Fibroblast of skin of left quadriceps (primary cell): Measurements from ENCODE around the gene RNF44.
A peak's percentile ranks its signal among the peaks of the same experiment; 100 is the strongest.
"Not testable (repeated sequence)": the region's sequence is repeated elsewhere in the genome, so short reads cannot be mapped to it uniquely, and the experiment has no call there.

Source experiments
- DNase-seq, 2 experiments: peaks; one replicate each; pipeline ENCODE4 v3.0.0-alpha.2; 2013; ENCODE audit warnings: low read depth in 2 of 2

RNF44 gene

DNA sequence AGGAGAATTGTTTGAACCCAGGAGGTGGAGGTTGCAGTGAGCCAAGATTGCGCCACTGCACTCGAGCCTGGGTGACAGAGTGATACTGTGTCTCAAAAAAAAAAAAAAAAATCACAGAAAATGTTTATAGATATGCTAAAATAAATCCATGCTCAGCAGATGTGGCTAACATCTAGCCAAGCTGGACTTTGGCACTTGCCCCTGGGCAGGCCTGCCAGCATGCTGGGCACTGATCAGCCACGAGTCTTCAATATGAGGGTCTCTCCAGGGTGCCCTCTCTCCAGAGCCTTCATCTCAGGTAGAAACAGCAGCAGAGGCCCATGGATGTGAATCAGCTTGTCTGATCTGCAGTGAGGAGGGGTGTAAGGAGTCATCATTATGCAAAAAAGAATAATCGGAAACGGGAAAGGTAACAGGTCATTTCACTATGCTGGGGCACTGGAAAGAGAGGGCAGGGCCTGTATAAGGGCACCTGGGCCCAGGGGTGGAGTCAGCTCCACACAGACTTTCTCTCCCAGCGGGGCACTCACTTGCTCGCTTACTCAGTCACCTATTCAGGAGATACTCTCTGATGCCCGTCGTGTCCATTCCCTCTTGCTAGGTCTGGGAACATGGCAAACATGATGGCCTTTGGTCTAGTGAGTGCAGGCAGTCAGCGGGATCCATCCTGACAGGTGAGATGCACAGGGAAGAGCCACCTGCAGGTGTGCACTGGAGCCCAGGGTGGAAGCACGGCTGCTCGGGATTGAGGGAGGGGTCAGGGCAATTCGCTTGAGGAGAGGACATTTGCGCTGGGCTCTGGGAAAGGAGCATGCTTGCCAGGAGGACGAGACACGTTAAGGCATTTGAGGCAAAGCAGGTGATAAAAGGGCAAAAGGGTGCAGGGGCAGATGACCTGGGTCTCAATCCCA lies 17.1 kb downstream of the RNF44 start:
- DNase-seq, result no peak

GRCh38 chr5:176517053-176517661 lies 20.0 kb downstream of the RNF44 start:
- DNase-seq, result no peak

GRCh38 chr5:176515396-176515795 lies 21.8 kb downstream of the RNF44 start:
- DNase-seq, result no peak

DNA sequence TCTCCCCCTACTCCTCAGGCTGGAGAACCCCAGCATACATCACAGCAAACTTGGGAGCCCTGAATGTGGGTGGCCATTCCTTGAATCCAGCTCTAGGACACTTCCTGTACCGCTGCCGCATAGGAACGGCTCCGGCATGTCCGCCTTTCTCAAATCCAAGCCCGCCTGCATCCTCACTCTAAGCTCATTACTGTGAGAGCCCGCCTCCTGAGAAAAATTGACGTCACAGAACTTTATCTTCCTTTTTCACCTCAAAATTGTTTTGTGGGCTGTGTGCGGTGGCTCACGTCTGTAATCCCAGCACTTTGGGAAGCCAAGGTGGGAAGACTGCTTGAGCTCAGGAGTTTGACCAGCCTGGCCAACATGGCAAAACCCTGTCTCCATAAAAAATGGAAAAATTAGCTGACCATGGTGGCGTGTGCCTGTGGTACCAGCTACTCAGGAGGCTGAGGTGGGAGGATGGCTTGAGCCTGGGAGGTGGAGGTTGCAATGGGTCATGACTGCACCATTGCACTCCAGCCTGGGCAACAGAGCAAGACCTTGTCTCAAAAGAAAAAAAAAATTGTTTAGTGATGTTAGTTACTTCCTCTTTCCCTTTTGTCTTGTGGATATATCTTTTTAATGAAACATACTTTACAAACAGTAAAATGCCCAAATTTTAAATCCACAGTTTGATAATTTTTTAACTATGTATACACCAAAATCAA lies 22.8 kb downstream of the RNF44 start:
- DNase-seq, result no peak

- no peak for DNase-seq
Observed at GRCh38 chr5:176513788-176514187, 23.4 kb downstream of the RNF44 start.

GRCh38 chr5:176508603-176509002 lies 28.6 kb downstream of the RNF44 start:
- no peak for DNase-seq

DNA sequence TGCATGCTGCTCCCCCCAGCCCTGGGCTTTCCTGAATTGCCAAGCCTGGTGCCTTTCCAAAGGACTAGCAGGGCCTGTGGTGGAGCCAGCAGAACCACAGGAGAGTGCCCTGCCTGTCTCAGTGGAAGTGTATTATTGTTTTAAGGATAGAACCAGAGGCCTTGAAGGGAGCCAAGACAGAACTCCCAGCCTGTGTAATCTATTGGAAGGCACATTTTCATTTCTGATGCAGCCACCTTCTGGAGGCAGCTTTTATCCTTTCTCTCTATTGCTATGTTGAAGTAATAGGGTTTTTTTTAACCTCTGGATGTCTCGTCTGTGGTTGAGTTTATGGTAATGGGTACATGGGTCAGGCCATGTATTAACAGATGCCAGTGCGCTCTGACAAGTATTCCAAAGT lies 29.3 kb downstream of the RNF44 start:
- no peak for DNase-seq

DNA sequence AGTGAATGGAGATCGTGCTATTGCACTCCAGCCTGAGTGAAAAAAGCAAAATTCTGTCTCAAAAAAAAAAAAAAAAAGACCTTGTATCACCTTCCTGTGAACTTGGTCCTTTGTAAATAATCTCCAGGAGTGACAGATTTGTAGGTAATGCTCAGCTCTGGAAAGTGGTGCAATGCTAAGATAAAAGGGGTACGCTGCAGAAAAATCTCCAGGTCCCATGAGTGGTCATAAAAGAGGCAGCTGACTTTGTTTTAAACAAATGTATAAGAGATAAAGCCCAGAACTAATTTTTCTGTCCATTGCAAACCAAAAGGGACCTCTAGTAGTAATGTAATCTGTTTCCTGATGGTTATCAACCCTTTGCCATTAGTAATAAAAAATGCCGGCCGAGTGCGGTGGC lies 33.7 kb downstream of the RNF44 start:
- DNase-seq, result no peak

GRCh38 chr5:176501333-176501732 lies 35.9 kb downstream of the RNF44 start:
- peak; percentile 68 to 69 for DNase-seq

DNA sequence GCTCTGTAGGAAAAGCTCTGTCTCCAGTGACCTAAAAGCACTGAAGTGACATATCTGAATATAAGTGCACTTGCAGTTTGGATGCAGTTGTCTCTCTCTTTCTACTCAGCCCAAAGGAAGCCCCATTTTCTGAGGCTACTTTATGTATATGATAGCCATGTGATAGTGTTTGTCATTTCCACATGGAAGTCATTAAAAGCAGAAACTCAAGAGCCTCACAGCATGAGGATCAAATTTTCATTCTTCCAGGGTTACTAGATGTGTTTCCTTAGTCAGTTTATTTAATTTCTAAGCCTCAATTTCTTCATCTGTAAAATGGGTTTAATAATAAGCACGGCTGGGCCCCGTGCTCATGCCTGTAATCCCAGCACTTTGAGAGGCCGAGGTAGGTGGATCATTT lies 36.7 kb downstream of the RNF44 start:
- DNase-seq, result peak; percentile 6 to 13

GRCh38 chr5:176499273-176499672 lies 37.9 kb downstream of the RNF44 start:
- no peak for DNase-seq

DNA sequence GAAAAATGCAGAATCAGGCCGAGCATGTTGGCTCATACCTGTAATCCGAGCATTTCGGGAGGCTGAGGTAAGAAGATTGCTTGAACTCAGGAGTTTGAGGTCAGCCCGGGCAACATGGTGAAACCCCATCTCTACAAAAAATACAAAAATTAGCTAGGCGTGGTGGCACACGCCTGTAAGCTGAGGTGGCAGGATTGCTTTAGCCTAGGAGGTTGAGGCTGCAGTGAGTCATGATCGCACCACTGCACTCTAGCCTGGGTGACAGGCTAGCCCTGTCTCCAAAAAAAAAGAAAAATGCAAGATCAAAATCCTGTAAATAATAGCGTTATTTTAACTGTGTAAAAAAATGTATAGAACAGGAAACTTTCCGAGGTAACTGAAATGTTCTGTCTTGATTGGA lies 39.4 kb downstream of the RNF44 start:
- DNase-seq, result no peak

DNA sequence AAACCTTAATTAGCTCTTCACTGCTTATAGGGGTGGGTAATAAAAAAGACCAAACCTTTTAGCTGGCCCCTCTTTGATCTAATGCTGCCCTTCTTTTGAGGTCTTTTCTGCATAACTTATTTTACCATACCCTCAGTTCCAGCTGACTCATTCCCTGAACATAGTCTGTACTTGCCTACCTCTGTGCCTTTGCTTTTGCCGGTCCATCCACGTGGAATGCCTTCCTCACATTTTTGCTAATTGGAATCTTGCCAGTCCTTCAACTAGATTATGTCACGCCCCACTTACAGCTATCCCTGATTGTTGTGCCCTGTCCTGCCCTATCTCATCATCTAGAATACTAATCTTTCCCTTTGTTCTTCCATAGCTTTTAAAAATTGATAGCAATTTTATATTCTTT lies 44.8 kb downstream of the RNF44 start:
- peak in 1 of 2 experiments; percentile 3 for DNase-seq

DNA sequence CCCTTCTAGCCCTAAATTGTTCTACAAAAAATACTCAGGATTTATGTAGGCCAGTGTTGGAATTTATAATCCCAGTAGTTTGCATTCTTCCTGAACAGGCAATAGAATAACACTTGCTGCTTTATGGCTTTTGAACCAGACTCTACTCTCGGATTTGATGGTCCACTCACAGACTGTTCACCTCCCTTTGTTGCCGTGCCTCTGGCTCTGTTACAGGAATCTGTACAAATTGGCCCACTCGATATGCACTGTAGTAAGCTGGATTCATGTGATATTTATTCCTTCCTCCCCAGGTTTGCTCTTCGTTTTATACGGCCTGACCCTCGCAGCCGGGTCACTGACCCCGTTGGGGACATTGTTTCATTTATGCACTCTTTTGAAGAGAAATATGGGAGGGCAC lies 45.3 kb downstream of the RNF44 start:
- no peak for DNase-seq

DNA sequence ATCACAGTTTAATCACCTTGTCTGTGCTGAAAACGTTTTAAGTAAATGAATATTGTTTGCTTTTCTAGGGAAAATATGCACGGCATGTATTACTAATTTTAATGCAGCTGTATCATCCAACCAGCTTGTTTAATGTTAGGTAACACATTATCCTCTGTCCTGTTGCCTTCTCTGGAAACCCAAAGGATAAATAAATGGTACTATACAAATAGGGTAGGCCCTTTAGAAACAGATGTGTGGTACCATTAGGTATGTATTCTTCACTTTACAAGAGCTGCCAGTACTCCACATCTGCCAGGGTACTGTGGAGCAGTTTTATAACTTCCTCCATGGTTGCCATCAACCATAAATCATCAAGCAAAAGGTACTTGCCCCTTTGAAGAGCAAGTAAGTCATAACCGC lies 46.1 kb downstream of the RNF44 start:
- DNase-seq, result no peak

DNA sequence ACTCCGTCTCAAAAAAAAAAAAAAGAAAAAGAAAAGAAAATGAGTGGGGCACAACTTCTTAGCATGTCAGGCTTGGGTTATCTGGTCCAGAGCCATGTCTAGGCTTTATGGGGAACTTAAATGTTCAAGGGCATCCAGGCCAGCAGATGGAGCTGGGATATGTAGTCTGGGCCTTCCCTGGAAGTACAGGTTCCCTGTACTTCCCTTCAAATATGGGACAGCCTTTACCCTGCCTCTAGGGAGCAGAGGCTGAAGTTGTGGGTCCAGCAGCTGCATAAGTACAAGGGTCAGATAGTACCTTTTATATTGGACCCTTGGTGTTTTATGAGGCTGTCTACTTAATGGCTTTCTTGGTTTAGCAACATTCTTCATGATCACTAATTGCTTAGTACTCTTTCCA lies 46.9 kb downstream of the RNF44 start:
- DNase-seq, result no peak

DNA sequence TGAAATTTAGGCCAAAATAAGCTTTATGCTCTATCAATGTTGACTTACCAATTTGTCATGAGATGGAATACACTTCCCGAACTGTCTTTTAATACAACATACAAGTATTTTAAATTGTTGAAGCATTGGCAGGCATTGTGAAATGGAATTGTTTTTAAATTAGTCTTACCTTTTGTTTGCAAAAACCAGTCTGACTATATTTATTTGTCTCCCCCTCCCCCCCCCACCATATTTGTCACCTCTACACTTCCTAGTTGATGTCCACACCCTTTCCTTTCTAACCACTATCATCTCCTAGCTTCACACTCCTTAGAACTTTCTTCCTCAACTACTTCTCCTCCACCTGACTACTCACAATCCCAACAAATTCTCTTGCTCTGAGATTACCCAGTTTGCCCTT lies 48.1 kb downstream of the RNF44 start:
- no peak for DNase-seq

DNA sequence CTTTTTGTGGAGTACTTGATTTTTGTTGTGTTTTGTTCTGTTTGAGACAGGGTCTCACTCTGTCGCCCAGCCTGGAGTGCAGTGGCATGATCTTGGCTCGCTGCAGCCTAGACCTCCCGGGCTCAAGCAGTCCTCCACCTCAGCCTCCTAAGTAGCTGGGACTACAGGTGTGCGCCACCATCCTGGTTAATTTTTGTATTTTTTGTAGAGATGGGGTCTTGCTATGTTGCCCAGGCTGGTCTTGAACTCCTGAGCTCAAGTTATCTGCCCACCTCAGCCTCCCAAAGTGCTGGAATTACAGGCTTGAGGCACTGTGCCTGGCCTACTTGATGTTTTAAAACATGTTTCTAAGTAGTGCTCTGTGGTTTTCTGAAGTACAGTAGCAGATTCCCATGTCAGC lies 50.0 kb downstream of the RNF44 start:
- DNase-seq, result not testable (repeated sequence)

DNA sequence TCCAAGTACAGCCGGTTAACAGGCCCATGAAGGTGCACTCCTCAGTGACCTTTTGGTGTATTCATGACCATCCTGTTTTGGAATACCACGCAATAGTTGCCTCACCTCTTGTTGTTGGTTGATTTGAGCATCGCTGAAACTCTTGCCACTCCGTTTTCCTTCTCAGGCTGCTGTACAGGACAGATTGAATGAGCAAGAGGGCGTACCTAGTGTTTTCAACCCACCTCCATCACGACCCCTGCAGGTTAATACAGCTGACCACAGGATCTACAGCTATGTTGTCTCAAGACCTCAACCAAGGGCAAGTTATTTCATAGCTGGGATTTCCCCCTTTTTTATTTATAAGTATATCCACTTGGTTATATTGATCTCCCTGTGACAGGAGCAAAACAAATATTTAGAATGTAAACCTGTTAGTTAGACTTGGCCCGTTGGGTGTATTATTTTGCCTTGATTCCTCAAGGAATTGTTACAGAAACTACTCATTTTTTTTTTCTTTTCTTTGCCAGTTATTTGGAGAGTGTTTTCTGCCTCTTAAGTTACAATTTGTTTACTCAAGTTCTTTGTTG lies 50.9 kb downstream of the RNF44 start:
- DNase-seq, result no peak

DNA sequence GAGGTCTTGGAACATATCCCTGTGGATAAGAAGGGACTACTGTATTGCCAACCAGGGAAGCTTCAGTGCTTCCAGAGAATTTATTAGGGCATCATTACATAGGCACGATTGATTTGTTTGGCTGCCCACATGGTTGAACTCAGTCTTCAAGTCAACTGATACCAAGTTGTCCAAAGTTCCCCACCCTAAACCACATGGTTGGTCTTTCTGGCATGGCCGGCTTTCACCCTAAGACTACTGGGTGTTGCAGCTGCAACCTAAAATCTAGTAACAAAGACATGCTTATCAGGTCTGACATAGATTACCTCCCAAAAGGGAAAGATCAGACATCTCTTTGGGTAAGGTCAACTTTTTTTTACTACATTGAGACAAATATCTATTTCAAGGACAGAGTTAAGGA lies 52.0 kb downstream of the RNF44 start:
- no peak for DNase-seq

GRCh38 chr5:176481711-176482110 lies 55.5 kb downstream of the RNF44 start:
- no peak for DNase-seq
